ENCODE data around the gene BCL2A1. TPM values are rescaled to one million over a fixed set of nuclear protein-coding genes. Genes with fewer than 3 reads are reported as not detected.

Gene BCL2A1
- total RNA-seq, 4 donors from 2014 or later, result 0.97 to 12.6 (median 1.3) TPM; not detected in 1

- intact Hi-C loops (cut with DNase I; ENCODE audit: low total_unique reads), result no loop called here
- no peak for DNase-seq
- no peaks in the 10 kb centered on the region for H3K9me3 ChIP-seq
- no peak overlapping the region for H3K4me3 ChIP-seq
- no peaks in the 10 kb centered on the region for H3K36me3 ChIP-seq
- H3K4me1 ChIP-seq, result no peaks in the 10 kb centered on the region
- no peak for TF ChIP-seq CTCF (IDR thresholded peaks at IDR 0.05)
- TF ChIP-seq POLR2A (IDR thresholded peaks at IDR 0.05), result no peak
- no peak overlapping the region for H3K27ac ChIP-seq
- no peaks in the 10 kb centered on the region for H3K27me3 ChIP-seq
Measured at GRCh38 chr15:79970181-79970580, 815 bp downstream of the BCL2A1 start.

- intact Hi-C loops (cut with DNase I; ENCODE audit: low total_unique reads), result no loop called here
- DNase-seq, result no peak
- Histone ChIP-seq H3K4me3 (no peak overlapping the region), H3K4me1 (no peaks in the 10 kb centered on the region), H3K36me3 (no peaks in the 10 kb centered on the region), H3K27me3 (no peaks in the 10 kb centered on the region), H3K9me3 (no peaks in the 10 kb centered on the region), H3K27ac (no peak overlapping the region)
- TF ChIP-seq CTCF (IDR thresholded peaks at IDR 0.05) (no peak), POLR2A (IDR thresholded peaks at IDR 0.05) (no peak)
Measured at GRCh38 chr15:79969146-79969545, 1.9 kb downstream of the BCL2A1 start.

GRCh38 chr15:79967298-79968182 is 3.5 kb downstream of the BCL2A1 start:
- Histone ChIP-seq H3K4me3 (no peak overlapping the region), H3K36me3 (no peaks in the 10 kb centered on the region), H3K27ac (no peak overlapping the region), H3K27me3 (no peaks in the 10 kb centered on the region), H3K4me1 (no peaks in the 10 kb centered on the region), H3K9me3 (no peaks in the 10 kb centered on the region)
- TF ChIP-seq POLR2A (IDR thresholded peaks at IDR 0.05), result no peak
- no peak for TF ChIP-seq CTCF (IDR thresholded peaks at IDR 0.05)
- intact Hi-C loops (cut with DNase I; ENCODE audit: low total_unique reads), result no loop called here
- no peak for DNase-seq

GRCh38 chr15:79966634-79967297 is 4.2 kb downstream of the BCL2A1 start:
- no peak overlapping the region for H3K4me3 ChIP-seq
- H3K4me1 ChIP-seq, result no peaks in the 10 kb centered on the region
- no peaks in the 10 kb centered on the region for H3K36me3 ChIP-seq
- DNase-seq, result no peak
- TF ChIP-seq POLR2A (IDR thresholded peaks at IDR 0.05), result no peak
- H3K9me3 ChIP-seq, result no peaks in the 10 kb centered on the region
- intact Hi-C loops (cut with DNase I; ENCODE audit: low total_unique reads), result no loop called here
- no peak overlapping the region for H3K27ac ChIP-seq
- no peaks in the 10 kb centered on the region for H3K27me3 ChIP-seq

- no peak for DNase-seq
- no peaks in the 10 kb centered on the region for H3K9me3 ChIP-seq
- no peaks in the 10 kb centered on the region for H3K27me3 ChIP-seq
- no peaks in the 10 kb centered on the region for H3K36me3 ChIP-seq
- TF ChIP-seq CTCF (IDR thresholded peaks at IDR 0.05) (no peak), POLR2A (IDR thresholded peaks at IDR 0.05) (no peak)
- no peak overlapping the region for H3K4me3 ChIP-seq
- no peak overlapping the region for H3K27ac ChIP-seq
- no peaks in the 10 kb centered on the region for H3K4me1 ChIP-seq
- intact Hi-C loops (cut with DNase I; ENCODE audit: low total_unique reads), result no loop called here
Measured at GRCh38 chr15:79965846-79966630, 5.0 kb downstream of the BCL2A1 start.

Measured in uterus (tissue), 4 donors.